ENCODE results near the gene UTP25. TPM values are rescaled to one million over a fixed set of nuclear protein-coding genes. Genes with fewer than 3 reads are reported as not detected.
"Not testable (repeated sequence)": the region's sequence is repeated elsewhere in the genome, so short reads cannot be mapped to it uniquely, and the experiment has no call there.

Gene UTP25
- total RNA-seq, 4 donors from 2014 or later: 3.7 to 8.0 (median 7.3) TPM

DNA sequence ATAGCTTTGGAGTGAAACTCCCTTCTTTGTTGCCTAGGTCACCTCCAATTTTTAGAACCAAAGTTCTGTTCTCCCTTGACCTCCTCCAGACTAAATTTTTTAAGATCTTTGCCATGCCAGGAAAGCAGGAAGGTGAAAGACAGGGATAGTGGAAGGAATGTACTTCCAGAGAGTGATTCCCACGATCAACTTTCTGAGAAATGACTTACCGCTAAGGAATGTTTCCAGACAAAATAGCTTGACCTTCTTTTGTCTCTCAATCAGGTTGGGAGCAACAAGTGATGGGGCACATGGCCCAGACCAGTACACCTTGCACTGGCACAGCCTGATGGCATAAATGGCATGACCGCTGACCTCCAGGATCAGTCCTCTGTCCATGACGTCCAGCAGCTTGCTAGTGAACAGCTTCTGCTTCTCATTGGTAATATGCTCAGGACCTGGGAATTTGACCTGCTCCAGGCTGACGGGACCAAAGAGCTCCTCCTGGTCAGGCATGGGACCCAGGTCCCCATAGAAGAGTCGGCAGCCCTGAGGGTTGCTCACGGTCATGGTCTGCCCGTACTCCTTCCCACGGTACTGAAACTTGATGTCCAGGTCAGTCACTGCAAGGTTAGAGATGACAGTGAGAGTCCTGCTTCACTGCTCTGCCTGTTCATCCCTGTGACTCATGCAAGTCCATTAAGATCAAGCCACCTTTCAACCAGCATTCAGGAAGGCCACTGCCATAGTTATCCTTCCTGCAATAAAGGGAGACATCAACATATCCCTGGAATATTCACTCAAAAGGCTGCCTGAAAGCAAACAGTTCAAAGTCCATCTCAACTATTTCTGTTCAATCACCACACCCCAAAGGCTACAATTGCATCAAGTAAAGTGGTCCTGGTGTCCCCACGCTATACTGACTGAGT, 37.2 kb upstream of the UTP25 start:
- Histone ChIP-seq H3K27ac (replicated peaks in 1 of 4) (no peak overlapping the region), H3K9me3 (no peaks in the 10 kb centered on the region), H3K27me3 (no peaks in the 10 kb centered on the region), H3K36me3 (peaks cover 0 to 56% (median 0%) of the 10 kb centered on the region in 4 donors), H3K4me3 (no peak overlapping the region), H3K4me1 (peaks cover 18 to 26% (median 20%) of the 10 kb centered on the region in 4 donors)
- no peak for DNase-seq (ENCODE audit: extremely low spot score)
- TF ChIP-seq POLR2AphosphoS5 (IDR thresholded peaks at IDR 0.05) (no peak), EP300 (IDR thresholded peaks at IDR 0.05) (no peak), POLR2A (IDR thresholded peaks at IDR 0.05; ENCODE audit: low read depth) (no peak)
- TF ChIP-seq, protein P1, sequence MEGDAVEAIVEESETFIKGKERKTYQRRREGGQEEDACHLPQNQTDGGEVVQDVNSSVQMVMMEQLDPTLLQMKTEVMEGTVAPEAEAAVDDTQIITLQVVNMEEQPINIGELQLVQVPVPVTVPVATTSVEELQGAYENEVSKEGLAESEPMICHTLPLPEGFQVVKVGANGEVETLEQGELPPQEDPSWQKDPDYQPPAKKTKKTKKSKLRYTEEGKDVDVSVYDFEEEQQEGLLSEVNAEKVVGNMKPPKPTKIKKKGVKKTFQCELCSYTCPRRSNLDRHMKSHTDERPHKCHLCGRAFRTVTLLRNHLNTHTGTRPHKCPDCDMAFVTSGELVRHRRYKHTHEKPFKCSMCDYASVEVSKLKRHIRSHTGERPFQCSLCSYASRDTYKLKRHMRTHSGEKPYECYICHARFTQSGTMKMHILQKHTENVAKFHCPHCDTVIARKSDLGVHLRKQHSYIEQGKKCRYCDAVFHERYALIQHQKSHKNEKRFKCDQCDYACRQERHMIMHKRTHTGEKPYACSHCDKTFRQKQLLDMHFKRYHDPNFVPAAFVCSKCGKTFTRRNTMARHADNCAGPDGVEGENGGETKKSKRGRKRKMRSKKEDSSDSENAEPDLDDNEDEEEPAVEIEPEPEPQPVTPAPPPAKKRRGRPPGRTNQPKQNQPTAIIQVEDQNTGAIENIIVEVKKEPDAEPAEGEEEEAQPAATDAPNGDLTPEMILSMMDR (IDR thresholded peaks at IDR 0.05): no peak
- intact Hi-C loops (cut with DNase I): no loop called here
- 83% methylated on average over 8 of the region's 10 CpGs for WGBS

DNA sequence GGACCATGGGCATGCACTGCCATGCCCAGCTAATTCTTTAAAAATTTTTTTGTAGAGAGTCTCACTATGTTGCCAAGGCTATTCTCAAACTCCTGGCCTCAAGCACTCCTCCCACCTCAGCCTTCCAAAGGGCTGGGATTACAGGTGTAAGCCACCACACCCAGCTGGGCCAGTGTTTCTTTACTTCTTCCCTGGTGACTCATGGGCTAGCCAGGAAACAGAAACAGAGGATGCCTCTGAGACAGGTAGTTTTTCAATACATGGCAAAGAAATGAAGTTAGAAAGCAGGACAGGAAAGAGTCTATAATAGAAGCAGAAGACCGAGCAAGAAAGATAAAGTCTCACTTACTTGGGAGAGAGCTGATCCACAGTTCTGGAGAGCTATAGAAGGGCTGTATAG, 35.9 kb upstream of the UTP25 start:
- no peaks in the 10 kb centered on the region for H3K27me3 ChIP-seq
- H3K4me1 ChIP-seq: peaks cover 16 to 18% (median 17%) of the 10 kb centered on the region in 4 donors
- H3K27ac ChIP-seq (replicated peaks in 1 of 4): no peak overlapping the region
- intact Hi-C loops (cut with DNase I): no loop called here
- TF ChIP-seq, protein P1 (IDR thresholded peaks at IDR 0.05): no peak
- TF ChIP-seq POLR2A (IDR thresholded peaks at IDR 0.05; ENCODE audit: low read depth) (no peak), EP300 (IDR thresholded peaks at IDR 0.05) (no peak), POLR2AphosphoS5 (IDR thresholded peaks at IDR 0.05) (no peak)
- H3K9me3 ChIP-seq: no peaks in the 10 kb centered on the region
- H3K4me3 ChIP-seq: no peak overlapping the region
- no peak for DNase-seq (ENCODE audit: extremely low spot score)
- WGBS: 59% methylated on average over 1 of the region's 1 CpG
- peaks cover 0 to 56% (median 0%) of the 10 kb centered on the region in 4 donors for H3K36me3 ChIP-seq

DNA sequence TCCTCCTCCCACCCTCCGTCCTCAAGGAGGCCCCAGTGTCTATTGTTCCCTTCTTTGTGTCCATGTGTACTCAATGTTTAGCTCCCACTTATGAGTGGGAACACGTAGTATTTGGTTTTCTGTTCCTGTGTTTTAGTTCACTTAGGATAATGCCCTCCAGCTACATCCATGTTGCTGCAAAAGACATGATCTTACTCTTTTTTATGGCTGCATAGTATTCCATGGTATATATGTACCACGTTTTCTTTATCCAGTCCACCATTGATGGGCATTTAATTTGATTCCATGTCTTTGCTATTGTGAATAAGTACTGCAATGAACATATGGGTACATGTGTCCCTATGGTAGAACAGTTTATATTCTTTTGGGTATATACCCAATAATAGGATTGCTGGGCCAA, 34.1 kb upstream of the UTP25 start:
- H3K27me3 ChIP-seq; DNase-seq (ENCODE audit: extremely low spot score); H3K9me3 ChIP-seq; intact Hi-C loops (cut with DNase I); H3K4me1 ChIP-seq; H3K4me3 ChIP-seq; H3K27ac ChIP-seq (replicated peaks in 1 of 4): not testable (repeated sequence)
- peaks cover 0 to 52% (median 0%) of the 10 kb centered on the region in 4 donors for H3K36me3 ChIP-seq
- 89% methylated on average over 3 of the region's 3 CpGs for WGBS

DNA sequence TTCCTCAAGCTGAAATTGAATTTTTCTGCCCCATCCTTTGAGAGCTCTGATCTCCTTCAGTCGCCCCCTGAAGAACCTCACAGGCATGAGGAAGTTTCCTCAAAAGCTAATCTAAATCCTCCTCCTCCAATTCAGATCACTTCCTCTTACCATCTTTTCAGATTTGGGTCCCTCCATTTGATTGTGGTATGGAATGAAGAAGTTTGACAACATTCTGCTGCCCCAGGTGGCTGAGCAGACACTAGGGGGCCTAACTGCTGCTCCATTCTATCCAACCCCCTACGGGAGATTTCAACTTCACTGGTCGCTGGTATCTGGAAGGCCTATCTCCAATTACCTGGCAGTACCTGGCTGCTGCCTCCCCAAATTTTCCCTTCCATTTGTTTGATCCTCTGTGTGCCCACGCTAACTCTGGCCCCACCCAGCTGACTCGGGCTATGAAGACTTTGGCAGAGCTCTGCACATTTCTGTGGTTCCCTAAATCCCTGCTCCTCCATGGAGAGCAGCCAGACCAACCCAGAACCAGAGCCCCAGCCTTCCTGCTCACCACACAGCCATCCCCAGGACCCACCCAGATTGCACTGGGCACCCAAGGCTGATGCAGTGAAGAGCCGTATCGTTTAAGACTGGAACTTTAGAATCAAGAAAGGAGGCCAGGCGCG, 29.7 kb upstream of the UTP25 start:
- TF ChIP-seq, protein P1 (IDR thresholded peaks at IDR 0.05): no peak
- TF ChIP-seq POLR2A (IDR thresholded peaks at IDR 0.05; ENCODE audit: low read depth): no peak
- no peak for TF ChIP-seq EP300 (IDR thresholded peaks at IDR 0.05)
- no peak for TF ChIP-seq POLR2AphosphoS5 (IDR thresholded peaks at IDR 0.05)
- Histone ChIP-seq H3K9me3 (no peaks in the 10 kb centered on the region), H3K4me3 (no peak overlapping the region), H3K27me3 (no peaks in the 10 kb centered on the region), H3K36me3 (peaks cover 0 to 23% (median 0%) of the 10 kb centered on the region in 4 donors), H3K27ac (replicated peaks in 1 of 4) (no peak overlapping the region), H3K4me1 (peaks cover 0 to 11% (median 6%) of the 10 kb centered on the region in 4 donors)
- intact Hi-C loops (cut with DNase I): no loop called here
- WGBS: 75% methylated on average over 9 of the region's 9 CpGs
- no peak for DNase-seq (ENCODE audit: extremely low spot score)
